Measurements from ENCODE around the gene NXF2B.
"Not testable (repeated sequence)": the region's sequence is repeated elsewhere in the genome, so short reads cannot be mapped to it uniquely, and the experiment has no call there.

NXF2B gene, protein sequence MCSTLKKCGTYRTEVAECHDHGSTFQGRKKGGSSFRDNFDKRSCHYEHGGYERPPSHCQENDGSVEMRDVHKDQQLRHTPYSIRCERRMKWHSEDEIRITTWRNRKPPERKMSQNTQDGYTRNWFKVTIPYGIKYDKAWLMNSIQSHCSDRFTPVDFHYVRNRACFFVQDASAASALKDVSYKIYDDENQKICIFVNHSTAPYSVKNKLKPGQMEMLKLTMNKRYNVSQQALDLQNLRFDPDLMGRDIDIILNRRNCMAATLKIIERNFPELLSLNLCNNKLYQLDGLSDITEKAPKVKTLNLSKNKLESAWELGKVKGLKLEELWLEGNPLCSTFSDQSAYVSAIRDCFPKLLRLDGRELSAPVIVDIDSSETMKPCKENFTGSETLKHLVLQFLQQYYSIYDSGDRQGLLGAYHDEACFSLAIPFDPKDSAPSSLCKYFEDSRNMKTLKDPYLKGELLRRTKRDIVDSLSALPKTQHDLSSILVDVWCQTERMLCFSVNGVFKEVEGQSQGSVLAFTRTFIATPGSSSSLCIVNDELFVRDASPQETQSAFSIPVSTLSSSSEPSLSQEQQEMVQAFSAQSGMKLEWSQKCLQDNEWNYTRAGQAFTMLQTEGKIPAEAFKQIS

GRCh38 chrX:102439908-102440307 lies at the start of gene NXF2B:
Gene NXF2B, minus strand, starts transcription at chrX:102440008. Its CDS starts 59,972 bp downstream, at chrX:102380036.
- H3K4me3 ChIP-seq (ENCODE audit: low read depth, low read length): not testable (repeated sequence)

- H3K4me3 ChIP-seq (ENCODE audit: low read depth, low read length): not testable (repeated sequence)
These were observed 39.0 kb upstream of the NXF2B start for GRCh38 chrX:102478765-102479164.

- not testable (repeated sequence) for H3K4me3 ChIP-seq (ENCODE audit: low read depth, low read length)
These were observed 32.0 kb upstream of the NXF2B start, which contains the start of gene TCP11X2 for GRCh38 chrX:102471762-102472220. Gene TCP11X2, minus strand, starts transcription at chrX:102471812.

DNA sequence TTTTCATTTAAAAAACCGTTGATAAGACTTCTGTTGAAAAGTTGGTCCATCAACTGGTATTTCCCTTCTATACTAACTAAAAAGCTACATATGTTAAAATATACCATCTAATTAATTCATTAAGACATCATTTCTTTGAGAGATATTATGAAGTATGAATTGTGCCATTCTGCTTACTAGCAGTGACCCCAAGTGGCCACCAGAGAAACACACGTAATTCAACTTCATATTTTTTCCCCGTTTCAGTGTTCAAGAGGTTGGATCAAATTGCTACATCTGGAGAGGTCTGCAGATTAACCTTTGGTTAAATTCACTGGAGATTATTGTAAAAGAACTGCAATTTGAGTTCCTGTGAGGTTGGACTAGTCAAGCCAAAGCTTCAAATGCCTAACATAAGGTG lies 30.4 kb upstream of the NXF2B start:
- H3K4me3 ChIP-seq (ENCODE audit: low read depth, low read length): not testable (repeated sequence)

GRCh38 chrX:102458615-102459014 lies 18.8 kb upstream of the NXF2B start:
- H3K4me3 ChIP-seq (ENCODE audit: low read depth, low read length): not testable (repeated sequence)

- H3K4me3 ChIP-seq (ENCODE audit: low read depth, low read length): not testable (repeated sequence)
These were observed 25.3 kb downstream of the NXF2B start for GRCh38 chrX:102414493-102414892.

DNA sequence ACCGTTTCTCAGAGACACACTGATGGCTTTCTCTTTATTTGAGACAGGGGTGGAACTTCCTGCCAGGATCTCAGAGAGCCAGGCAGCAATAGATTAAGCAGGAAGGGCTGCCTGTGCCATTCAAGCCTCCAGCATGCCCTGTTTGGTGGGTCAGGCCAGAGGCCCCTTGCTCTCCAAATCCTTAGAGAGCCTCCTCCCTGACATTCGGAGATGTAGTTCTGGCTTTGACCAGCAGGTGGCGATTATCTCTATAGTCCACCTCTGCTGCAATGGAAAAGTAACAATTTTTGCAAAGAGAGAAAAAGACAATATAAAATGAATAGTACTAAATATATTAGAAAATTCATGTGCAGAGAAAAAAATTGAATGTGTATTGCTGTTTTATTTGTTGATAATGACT lies 93.9 kb downstream of the NXF2B start:
- no peak overlapping the region for H3K4me3 ChIP-seq (ENCODE audit: low read depth, low read length)

DNA sequence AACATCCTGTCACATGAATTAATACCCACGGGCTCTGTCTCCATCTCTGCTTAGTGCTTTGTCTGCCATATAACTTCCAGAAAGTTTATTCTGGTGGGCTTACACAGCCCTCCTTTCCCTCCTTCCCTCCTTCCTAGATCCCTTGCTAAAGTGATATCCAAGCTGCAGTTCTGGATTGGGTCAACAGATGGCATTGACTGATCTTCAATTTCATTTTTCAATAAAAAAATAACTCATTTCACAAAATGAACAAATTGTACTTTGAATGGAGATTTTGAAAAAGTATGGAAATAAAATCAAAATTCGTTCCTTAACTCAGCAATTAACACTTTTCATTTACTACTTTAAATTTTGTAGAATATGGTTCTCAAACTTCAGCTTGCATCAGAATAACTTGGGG lies 97.9 kb downstream of the NXF2B start:
- no peak overlapping the region for H3K4me3 ChIP-seq (ENCODE audit: low read depth, low read length)

- no peak overlapping the region for H3K4me3 ChIP-seq (ENCODE audit: low read depth, low read length)
These were observed 100.2 kb downstream of the NXF2B start for GRCh38 chrX:102339312-102340298.

DNA sequence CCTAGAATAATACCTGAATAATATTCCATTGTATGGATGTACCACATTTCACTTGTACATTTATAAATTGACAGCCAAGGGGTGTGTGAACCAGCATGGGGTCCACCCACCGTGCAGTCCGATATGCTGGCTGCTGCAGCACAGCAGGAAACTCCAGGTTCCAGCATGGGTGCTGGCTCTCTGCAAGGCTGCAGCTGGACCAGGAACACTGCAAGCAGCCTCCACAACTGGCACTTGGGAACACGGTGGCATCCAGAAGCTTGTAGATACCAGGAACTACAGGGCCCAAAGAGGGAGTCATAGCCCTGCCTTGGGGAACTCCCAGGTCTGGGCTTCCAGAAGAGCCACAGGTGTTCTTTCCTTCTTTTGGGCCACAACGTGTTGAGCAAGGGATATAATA lies 101.6 kb downstream of the NXF2B start:
- no peak overlapping the region for H3K4me3 ChIP-seq (ENCODE audit: low read depth, low read length)
